HL-60 (cell line): ENCODE data around the gene SUCNR1.

ENCODE experiments used
- POLR2AphosphoS5 ChIP-seq: IDR thresholded peaks from 2 replicates; pipeline ENCODE4 v1.6.1; 2012; ENCODE audit warnings: low read depth
- TF ChIP-seq, protein P1 (sequence below): IDR thresholded peaks from one replicate; pipeline ENCODE4 v1.5.1; 2011; ENCODE audit warnings: low read length, control low read depth, inconsistent platforms; ENCODE audit not compliant: insufficient read depth
- TF ChIP-seq, protein P2 (sequence below): IDR thresholded peaks from 2 replicates; pipeline ENCODE4 v1.6.1; 2012; ENCODE audit warnings: low read depth; ENCODE audit not compliant: insufficient replicate concordance

DNA sequence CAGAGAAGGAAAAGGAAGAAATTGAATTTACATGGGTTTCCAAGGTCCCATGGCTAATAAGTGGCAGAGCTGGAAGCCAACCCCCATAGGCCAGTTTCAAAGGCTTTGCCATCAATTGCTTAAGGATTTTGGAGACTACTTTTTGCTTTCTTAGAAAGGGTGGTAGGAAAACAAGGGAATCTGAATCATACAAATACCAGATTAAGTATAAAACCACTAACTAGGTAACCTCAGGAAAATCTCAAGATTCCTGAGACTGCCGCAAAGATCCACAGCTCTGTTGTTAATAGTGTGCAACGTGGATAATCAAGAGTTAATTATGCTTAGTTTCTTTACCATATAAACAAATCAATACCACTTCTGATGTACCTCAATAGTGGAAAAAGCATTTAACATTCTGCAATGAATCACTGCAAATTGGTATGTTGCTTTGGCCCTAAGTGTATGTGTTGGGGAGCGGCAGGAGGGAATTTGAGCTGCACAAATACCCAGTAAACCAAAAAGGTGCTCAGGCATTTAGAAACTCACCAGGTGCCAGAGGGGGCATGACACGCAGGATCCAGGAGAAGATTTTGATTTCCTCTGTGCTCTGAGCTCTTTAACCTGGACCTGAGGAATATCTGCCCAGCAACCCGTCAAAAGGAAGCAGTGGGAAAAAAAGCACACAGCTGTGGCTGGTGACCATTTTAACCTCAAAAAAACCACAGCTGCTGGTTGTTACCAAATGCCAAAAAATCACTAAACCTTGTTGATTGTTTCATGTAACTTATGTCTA lies 37.5 kb upstream of the SUCNR1 start:
- TF ChIP-seq, protein P1, sequence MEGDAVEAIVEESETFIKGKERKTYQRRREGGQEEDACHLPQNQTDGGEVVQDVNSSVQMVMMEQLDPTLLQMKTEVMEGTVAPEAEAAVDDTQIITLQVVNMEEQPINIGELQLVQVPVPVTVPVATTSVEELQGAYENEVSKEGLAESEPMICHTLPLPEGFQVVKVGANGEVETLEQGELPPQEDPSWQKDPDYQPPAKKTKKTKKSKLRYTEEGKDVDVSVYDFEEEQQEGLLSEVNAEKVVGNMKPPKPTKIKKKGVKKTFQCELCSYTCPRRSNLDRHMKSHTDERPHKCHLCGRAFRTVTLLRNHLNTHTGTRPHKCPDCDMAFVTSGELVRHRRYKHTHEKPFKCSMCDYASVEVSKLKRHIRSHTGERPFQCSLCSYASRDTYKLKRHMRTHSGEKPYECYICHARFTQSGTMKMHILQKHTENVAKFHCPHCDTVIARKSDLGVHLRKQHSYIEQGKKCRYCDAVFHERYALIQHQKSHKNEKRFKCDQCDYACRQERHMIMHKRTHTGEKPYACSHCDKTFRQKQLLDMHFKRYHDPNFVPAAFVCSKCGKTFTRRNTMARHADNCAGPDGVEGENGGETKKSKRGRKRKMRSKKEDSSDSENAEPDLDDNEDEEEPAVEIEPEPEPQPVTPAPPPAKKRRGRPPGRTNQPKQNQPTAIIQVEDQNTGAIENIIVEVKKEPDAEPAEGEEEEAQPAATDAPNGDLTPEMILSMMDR = no peak
- TF ChIP-seq POLR2AphosphoS5 = no peak
- TF ChIP-seq, protein P2, sequence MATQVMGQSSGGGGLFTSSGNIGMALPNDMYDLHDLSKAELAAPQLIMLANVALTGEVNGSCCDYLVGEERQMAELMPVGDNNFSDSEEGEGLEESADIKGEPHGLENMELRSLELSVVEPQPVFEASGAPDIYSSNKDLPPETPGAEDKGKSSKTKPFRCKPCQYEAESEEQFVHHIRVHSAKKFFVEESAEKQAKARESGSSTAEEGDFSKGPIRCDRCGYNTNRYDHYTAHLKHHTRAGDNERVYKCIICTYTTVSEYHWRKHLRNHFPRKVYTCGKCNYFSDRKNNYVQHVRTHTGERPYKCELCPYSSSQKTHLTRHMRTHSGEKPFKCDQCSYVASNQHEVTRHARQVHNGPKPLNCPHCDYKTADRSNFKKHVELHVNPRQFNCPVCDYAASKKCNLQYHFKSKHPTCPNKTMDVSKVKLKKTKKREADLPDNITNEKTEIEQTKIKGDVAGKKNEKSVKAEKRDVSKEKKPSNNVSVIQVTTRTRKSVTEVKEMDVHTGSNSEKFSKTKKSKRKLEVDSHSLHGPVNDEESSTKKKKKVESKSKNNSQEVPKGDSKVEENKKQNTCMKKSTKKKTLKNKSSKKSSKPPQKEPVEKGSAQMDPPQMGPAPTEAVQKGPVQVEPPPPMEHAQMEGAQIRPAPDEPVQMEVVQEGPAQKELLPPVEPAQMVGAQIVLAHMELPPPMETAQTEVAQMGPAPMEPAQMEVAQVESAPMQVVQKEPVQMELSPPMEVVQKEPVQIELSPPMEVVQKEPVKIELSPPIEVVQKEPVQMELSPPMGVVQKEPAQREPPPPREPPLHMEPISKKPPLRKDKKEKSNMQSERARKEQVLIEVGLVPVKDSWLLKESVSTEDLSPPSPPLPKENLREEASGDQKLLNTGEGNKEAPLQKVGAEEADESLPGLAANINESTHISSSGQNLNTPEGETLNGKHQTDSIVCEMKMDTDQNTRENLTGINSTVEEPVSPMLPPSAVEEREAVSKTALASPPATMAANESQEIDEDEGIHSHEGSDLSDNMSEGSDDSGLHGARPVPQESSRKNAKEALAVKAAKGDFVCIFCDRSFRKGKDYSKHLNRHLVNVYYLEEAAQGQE = no peak
